ENCODE results near the gene SEPHS2. TPM values are rescaled to one million over a fixed set of nuclear protein-coding genes. Genes with fewer than 3 reads are reported as not detected.

Gene SEPHS2
- total and polyA plus RNA-seq, 2 of the 8 experiments (the other 6 are each of a cell fraction or from before 2014, with no cell fraction given), result 28.2 to 61.8 TPM

- TF ChIP-seq CHD7 (IDR thresholded peaks at IDR 0.05; ENCODE audit: insufficient replicate concordance, low read length), result no peak
- no peak for TF ChIP-seq SUZ12 (IDR thresholded peaks at IDR 0.05; ENCODE audit: low read length)
- TF ChIP-seq CEBPB (IDR thresholded peaks at IDR 0.05; ENCODE audit: low read depth, low read length), result no peak
- no peak for TF ChIP-seq PHF8 (conservative IDR thresholded peaks at IDR 0.05; ENCODE audit: low read depth, low read length)
- no peak for TF ChIP-seq ATF2 (IDR thresholded peaks at IDR 0.05; ENCODE audit: low read length)
- TF ChIP-seq MAFK (IDR thresholded peaks at IDR 0.05; ENCODE audit: low read depth, low read length), result no peak
- TF ChIP-seq EGR1 (IDR thresholded peaks at IDR 0.05; ENCODE audit: borderline replicate concordance, low read depth, low read length), result no peak
- no peak for TF ChIP-seq NRF1 (IDR thresholded peaks at IDR 0.05; ENCODE audit: low read depth, low read length)
- no peak for TF ChIP-seq GTF2F1 (IDR thresholded peaks at IDR 0.05; ENCODE audit: borderline replicate concordance, low read depth, low read length)
- TF ChIP-seq CHD1 (IDR thresholded peaks at IDR 0.05; ENCODE audit: low read depth, low read length), result no peak
- TF ChIP-seq TAF7 (optimal IDR thresholded peaks at IDR 0.05; ENCODE audit: borderline replicate concordance, low read depth, low read length), result no peak
Observed at GRCh38 chr16:30428055-30428454, 17.6 kb downstream of the SEPHS2 start (continued).
